AG09319 (cell line): ENCODE results near the gene PARD3B.

Source experiments
- DNase-seq: peaks from one replicate; pipeline ENCODE4 v3.0.0-alpha.2; 2010; ENCODE audit warnings: low read depth; ENCODE audit errors: extremely low read depth
- TF ChIP-seq, protein P1 (sequence below): IDR thresholded peaks from 2 replicates; pipeline ENCODE4 v1.5.1; 2011; ENCODE audit warnings: low read depth, mild to moderate bottlenecking, inconsistent platforms, low read length, moderate library complexity

Gene PARD3B

DNA sequence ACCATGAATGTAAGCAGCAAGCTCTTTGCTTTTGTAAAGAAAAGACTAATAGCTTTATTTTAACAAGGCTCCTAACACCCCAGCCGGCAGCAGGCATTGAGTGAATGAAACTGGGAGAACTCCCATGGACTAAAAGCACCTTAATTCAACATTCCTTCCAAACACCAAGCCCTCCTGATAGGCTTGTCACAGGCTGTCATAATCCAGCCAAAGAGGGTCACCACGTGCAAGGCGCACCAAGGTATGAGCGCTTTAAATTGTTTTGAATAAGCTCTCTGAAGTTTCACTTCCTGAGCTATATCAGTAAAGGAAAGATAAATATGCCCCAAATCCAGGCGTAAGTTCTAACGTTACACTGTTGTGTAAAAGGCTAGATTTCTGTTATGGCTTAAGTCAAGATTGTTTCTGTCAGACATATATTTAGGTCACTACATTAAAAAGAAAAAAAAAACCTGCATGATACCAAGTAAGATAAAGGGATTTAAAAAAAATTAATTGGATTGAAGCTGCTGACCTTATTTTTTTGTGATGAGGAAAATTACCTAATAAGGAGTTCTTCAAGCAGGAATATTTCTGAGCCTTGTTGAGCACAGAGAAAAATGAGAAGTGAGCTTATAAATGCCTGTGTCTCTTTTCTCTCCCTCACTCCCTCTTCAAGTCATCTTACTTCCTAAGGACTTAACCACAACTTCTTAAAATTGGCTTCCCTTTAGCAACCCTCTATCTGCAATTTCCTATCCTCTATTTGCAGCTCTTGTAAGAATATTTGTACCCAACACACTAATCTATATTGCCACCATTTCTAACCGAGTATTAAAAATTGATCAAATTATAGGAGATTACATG is 1000.9 kb downstream of the PARD3B start:
- TF ChIP-seq, protein P1, sequence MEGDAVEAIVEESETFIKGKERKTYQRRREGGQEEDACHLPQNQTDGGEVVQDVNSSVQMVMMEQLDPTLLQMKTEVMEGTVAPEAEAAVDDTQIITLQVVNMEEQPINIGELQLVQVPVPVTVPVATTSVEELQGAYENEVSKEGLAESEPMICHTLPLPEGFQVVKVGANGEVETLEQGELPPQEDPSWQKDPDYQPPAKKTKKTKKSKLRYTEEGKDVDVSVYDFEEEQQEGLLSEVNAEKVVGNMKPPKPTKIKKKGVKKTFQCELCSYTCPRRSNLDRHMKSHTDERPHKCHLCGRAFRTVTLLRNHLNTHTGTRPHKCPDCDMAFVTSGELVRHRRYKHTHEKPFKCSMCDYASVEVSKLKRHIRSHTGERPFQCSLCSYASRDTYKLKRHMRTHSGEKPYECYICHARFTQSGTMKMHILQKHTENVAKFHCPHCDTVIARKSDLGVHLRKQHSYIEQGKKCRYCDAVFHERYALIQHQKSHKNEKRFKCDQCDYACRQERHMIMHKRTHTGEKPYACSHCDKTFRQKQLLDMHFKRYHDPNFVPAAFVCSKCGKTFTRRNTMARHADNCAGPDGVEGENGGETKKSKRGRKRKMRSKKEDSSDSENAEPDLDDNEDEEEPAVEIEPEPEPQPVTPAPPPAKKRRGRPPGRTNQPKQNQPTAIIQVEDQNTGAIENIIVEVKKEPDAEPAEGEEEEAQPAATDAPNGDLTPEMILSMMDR: no peak
- DNase-seq: no peak

DNA sequence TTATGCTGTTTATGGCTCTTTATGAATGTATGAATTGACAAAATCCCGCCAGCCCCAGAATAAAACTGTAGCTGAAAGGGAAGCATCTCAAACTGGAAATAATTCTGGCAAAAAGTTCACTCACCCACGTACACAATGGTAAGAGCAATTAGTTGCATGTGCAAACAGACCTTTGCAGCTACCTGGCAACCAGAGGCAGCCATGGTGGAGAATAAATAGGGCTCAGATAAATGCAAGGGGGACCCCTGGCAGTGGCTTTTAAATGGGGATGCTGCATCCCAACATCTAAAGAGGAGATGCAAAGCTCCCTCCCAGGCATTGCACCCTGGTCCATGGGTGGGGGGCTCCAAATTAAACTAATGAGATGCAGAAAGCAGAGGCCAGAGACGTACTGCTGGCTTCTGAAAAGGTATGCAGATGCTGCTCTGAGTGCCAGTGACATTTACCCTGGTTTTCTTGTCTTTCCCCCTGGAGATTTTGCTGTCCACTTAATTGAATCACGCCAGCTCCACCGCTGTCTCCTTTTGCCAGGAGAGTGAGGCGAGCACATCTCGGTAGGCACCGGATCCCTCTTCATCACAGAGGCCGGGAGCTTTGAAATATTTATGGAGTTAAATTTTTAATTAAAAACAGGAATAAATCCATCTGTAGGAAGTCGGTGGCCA is 1010.4 kb downstream of the PARD3B start:
- TF ChIP-seq, protein P1: no peak
- DNase-seq: no peak

DNA sequence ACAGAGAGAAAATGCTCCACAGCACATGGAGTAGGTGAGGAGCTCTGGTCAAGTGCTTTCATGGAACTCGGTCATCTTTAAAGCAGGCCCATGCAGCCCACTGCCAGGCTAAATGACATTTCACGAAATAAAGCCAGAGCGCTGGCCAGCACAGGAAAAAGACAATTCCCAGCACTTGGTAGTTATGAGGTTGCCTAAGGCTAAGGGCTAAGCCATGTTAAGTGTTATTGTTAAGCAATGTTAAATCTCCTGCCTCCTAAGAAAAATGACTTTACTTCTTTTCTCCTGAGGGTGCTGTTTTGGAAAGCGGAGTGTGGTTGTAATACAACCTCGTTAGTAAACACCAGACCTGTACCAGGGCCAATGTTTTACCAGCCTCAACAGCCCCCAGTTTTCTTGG is 1011.1 kb downstream of the PARD3B start:
- TF ChIP-seq, protein P1: no peak
- DNase-seq: no peak

DNA sequence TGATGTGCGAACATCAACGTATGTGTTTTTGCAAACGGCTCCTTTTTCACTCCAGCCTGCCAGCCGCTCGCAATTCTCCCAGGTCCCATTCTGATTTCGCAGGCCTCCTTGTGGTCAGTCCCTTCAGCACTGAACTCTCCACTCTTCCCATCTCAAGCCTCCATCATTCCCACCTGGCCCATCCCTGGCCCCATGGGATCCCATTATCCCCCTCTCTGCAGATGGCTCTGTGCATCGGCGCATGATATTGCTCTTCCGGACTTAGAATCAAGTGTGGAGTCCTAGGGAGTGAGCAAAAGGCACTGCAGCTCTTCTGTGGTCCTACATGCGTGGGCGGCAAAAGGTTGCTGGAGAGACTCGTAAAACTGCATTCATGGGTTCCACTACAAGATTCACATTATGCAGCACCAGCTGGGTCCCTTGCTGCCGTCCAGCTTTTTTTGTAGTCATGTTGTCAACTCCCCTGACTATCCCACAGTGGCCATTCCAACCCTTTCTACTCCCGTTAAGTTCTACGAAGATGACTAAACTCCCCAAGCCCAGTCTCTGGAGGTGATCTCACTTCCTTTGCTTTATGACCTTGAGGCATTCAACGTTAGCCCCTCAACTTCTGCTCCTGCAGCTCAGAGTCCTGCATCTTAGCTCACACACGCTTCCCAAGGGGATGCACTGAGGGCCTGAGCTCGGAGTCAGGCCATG is 1011.7 kb downstream of the PARD3B start:
- no peak for DNase-seq
- TF ChIP-seq, protein P1: no peak

DNA sequence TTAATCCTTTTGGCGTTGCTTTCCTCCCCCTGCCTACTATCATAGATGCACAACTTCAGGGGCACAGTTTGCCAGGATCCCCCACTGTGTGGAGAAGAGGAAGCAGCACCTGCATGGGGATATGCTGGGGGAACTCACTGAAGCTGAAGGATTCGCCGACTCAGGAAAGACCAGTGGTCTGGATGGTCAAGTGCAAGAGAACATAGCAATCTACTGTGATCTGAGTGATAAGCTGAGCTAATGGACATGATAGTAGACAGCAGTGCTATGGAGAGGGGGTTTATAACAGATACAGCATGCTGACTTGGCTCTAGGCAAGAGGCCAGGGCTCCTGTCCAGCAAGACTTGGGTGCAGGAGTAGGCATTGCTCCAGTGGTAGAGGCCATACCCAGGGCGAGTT is 1012.6 kb downstream of the PARD3B start:
- TF ChIP-seq, protein P1: no peak

DNA sequence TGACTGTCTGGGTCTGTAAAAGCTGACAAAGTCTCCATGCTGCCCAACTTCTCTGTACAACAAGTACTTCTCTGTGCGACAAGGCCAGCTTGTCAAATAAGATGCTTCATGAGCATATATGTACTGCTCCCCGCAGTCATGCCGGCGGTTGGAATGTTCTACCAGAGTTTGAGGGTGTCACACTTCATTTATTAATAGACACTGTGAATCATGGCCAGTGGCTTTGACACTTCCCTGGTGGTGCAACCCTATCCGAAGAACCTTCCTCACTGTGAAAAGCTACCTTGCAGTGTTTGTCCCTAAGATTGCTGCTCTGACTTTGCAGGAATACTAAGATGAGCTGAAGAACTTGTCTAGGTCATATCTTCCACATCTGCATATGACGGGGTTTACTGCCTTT is 1016.2 kb downstream of the PARD3B start:
- DNase-seq: no peak

More for the DNA sequence above, 1012.6 kb downstream of the PARD3B start:
- no peak for DNase-seq

More for the DNA sequence above, 1016.2 kb downstream of the PARD3B start:
- TF ChIP-seq, protein P1: no peak
